Endothelial cell of umbilical vein (primary cell): ENCODE results near the gene TUFT1. TPM values are rescaled to one million over a fixed set of nuclear protein-coding genes. Genes with fewer than 3 reads are reported as not detected.

Experiments
- BruUV-seq: library from RNA; stranded (reverse); fragments of 400-500 nt; replicated peaks from 2 replicates; lab custom pipeline; 2021; lab: Mats Ljungman, UMichigan
- CTCF ChIA-PET: fragments of 300-600, 350-600 bp; sonication (Branson Sonifier 250); formaldehyde crosslinking; loops from one replicate; lab custom pipeline; 2021; ENCODE audit warnings: antibody characterized with exemption, inconsistent platforms; lab: Charles Lee
- POLR2A ChIA-PET: fragments of 300-600, 350-600 bp; sonication (Branson Sonifier 250); formaldehyde crosslinking; loops from one replicate; lab custom pipeline; 2021; ENCODE audit warnings: antibody characterized with exemption, inconsistent platforms; lab: Charles Lee
- DNase-seq: peaks from one replicate; pipeline ENCODE4 v3.0.0-alpha.2; 2011; ENCODE audit warnings: low read depth, low spot score
- FAIRE-seq: peaks from 2 replicates; lab custom pipeline; 2011; peaks lifted over from hg19 to GRCh38; lab: Jason Lieb, UNC
- H2AFZ ChIP-seq: 2 replicates; pipeline ENCODE4 v1.6.0; 2012; ENCODE audit warnings: low read depth, low read length, control low read depth, inconsistent platforms
- H3K27ac ChIP-seq: 2 replicates; pipeline ENCODE4 v1.5.1; 2011; ENCODE audit warnings: low read depth, mild to moderate bottlenecking, control low read depth, low read length, moderate library complexity; ENCODE audit not compliant: insufficient read depth
- H3K27me3 ChIP-seq, 2 experiments: 2 replicates each; pipeline versions ENCODE4 v1.6.0 to v1.6.1; 2011; ENCODE audit warnings: low read length in 2 of 2, mixed read lengths in 1 of 2; ENCODE audit not compliant: control insufficient read depth in 2 of 2, insufficient read depth in 2 of 2
- H3K36me3 ChIP-seq, 2 experiments: 2 replicates in 1 of 2; 3 replicates in 1 of 2; pipeline ENCODE4 v1.5.1; 2011; ENCODE audit warnings: low read length in 2 of 2, mild to moderate bottlenecking in 1 of 2, moderate library complexity in 1 of 2; ENCODE audit not compliant: control insufficient read depth in 2 of 2, insufficient read depth in 2 of 2; ENCODE audit errors: extremely low read depth in 1 of 2
- H3K4me1 ChIP-seq: 3 replicates; pipeline ENCODE4 v1.5.1; 2011; ENCODE audit warnings: mild to moderate bottlenecking, low read length; ENCODE audit not compliant: control insufficient read depth, insufficient read depth; ENCODE audit errors: extremely low read depth
- H3K4me2 ChIP-seq: 2 replicates; pipeline ENCODE4 v1.6.1; 2011; ENCODE audit warnings: low read length, control low read depth, mixed read lengths; ENCODE audit not compliant: insufficient read depth
- H3K4me3 ChIP-seq, 3 experiments: fragments of 200-600 bp in 1 of 3; sonication (generic), shearing (Covaris generic) in 1 of 3; replicated peaks in 1 of 3; 2 replicates each; pipeline ENCODE4 v1.5.1; 2011 to 2016; ENCODE audit warnings: control low read depth in 3 of 3, low read length in 3 of 3, mild to moderate bottlenecking in 2 of 3, inconsistent platforms in 1 of 3, low read depth in 1 of 3, moderate library complexity in 1 of 3; ENCODE audit not compliant: insufficient read depth in 1 of 3
- H3K79me2 ChIP-seq: 2 replicates; pipeline ENCODE4 v1.6.0; 2012; ENCODE audit warnings: low read length, inconsistent platforms; ENCODE audit not compliant: control insufficient read depth, insufficient read depth
- H3K9ac ChIP-seq: replicated peaks from 2 replicates; pipeline ENCODE3; 2011; ENCODE audit warnings: low read length, control low read depth; ENCODE audit not compliant: insufficient read depth; ENCODE audit errors: extremely low read depth
- H3K9me1 ChIP-seq: replicated peaks from 3 replicates; pipeline ENCODE4 v1.6.0; 2011; ENCODE audit warnings: mild to moderate bottlenecking, low read length; ENCODE audit not compliant: control insufficient read depth, insufficient read depth; ENCODE audit errors: extremely low read depth
- H3K9me3 ChIP-seq: replicated peaks from 2 replicates; pipeline ENCODE4 v1.5.1; 2012; ENCODE audit warnings: low read length, inconsistent platforms; ENCODE audit not compliant: control insufficient read depth, insufficient read depth
- H4K20me1 ChIP-seq: replicated peaks from 2 replicates; pipeline ENCODE3; 2011; ENCODE audit warnings: mild to moderate bottlenecking, low read length; ENCODE audit not compliant: control insufficient read depth, insufficient read depth; ENCODE audit errors: extremely low read depth
- EZH2 ChIP-seq: IDR thresholded peaks from 2 replicates; pipeline ENCODE4 v1.6.1; 2012; ENCODE audit warnings: borderline replicate concordance, low read depth, mild to moderate bottlenecking, moderate library complexity, low read length, inconsistent platforms; ENCODE audit not compliant: severe bottlenecking
- FOS ChIP-seq: IDR thresholded peaks from 2 replicates; pipeline ENCODE4 v1.6.1; 2011; ENCODE audit warnings: mild to moderate bottlenecking, low read length, moderate library complexity, borderline replicate concordance; ENCODE audit not compliant: insufficient read depth
- GATA2 ChIP-seq: IDR thresholded peaks from 2 replicates; pipeline ENCODE4 v1.7.0; 2011; ENCODE audit warnings: low read depth, mild to moderate bottlenecking, moderate library complexity, mixed read lengths, low read length; ENCODE audit not compliant: insufficient read length, insufficient read depth
- JUN ChIP-seq: IDR thresholded peaks from 2 replicates; pipeline ENCODE4 v1.6.1; 2011; ENCODE audit warnings: borderline replicate concordance, low read depth; ENCODE audit not compliant: insufficient read length, insufficient read depth
- MYC ChIP-seq: IDR thresholded peaks from one replicate; pipeline ENCODE4 v1.6.1; 2011; ENCODE audit warnings: mild to moderate bottlenecking, low read depth, low read length
- POLR2A ChIP-seq: IDR thresholded peaks from 2 replicates; pipeline ENCODE4 v1.6.1; 2012; ENCODE audit warnings: low read depth, mild to moderate bottlenecking, control low read depth, low read length
- POLR2AphosphoS5 ChIP-seq: IDR thresholded peaks from 2 replicates; pipeline ENCODE4 v1.6.1; 2012; ENCODE audit warnings: low read depth, mild to moderate bottlenecking, control low read depth, low read length, moderate library complexity; ENCODE audit not compliant: insufficient read depth
- dilution Hi-C: fragments of 300-500 bp; cut with MboI; formaldehyde crosslinking; loops from one replicate; pipeline ENCODE4 v1.15.0; 2019; ENCODE audit warnings: low sequenced_read_pairs; ENCODE audit not compliant: extremely low pct_ligation_motif_present
- intact Hi-C: fragments of 100-400 bp; cut with micrococcal nuclease; formaldehyde crosslinking; loops from one replicate; pipeline ENCODE4 v1.10.0; 2022
- polyA plus RNA-seq, 4 experiments: library from polyadenylated mRNA; depleted of rRNA in 3 of 4; stranded (reverse) in 3 of 4; unstranded in 1 of 4; fragments of >200 nt; gene quantifications; 2 replicates each; pipeline versions ENCODE4 v1.2.1 to v1.2.3, GENCODE V29; 2011 to 2012; ENCODE audit warnings: missing spikeins in 1 of 4
- total RNA-seq: library from RNA; stranded (reverse); gene quantifications from 2 replicates; pipeline ENCODE4 v1.2.3, GENCODE V29; 2021
- TF ChIP-seq, protein P1 (sequence below): IDR thresholded peaks from 2 replicates; pipeline ENCODE4 v1.6.1; 2011; ENCODE audit not compliant: insufficient read depth, insufficient read length
- TF ChIP-seq, protein P2 (sequence below), 2 donors: IDR thresholded peaks; 1 replicate in 1 of 2; 2 replicates in 1 of 2; pipeline ENCODE4 v1.5.1; 2011; ENCODE audit warnings: low read length in 2 of 2, mild to moderate bottlenecking in 2 of 2, moderate library complexity in 2 of 2, control low read depth in 1 of 2, inconsistent platforms in 1 of 2, low read depth in 1 of 2; ENCODE audit not compliant: insufficient read depth in 1 of 2; ENCODE audit errors: extremely low read depth in 1 of 2

Gene TUFT1
- total and polyA plus RNA-seq, 2 donors (not counting 3 experiments of a cell fraction or from before 2014, with no cell fraction given), result 4.3 to 5.1 TPM

DNA sequence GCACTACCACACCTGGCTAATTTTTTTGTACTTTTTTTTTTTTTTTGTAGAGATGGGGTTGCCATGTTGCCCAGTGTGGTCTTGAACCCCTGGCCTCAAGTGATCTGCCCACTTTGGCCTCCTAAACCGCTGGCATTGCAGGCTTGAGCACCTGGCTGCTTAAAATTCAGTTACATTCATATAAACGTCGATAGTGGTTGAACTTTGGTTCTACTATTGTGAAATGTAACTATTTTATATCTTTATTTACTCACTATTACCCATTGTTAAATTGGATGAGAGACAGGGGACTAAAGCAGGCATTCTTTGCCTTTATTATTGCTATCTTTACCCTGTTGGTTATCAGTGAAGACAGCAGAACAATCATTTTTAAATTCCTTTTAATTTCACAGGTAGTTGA, 77.9 kb downstream of the TUFT1 start:
- DNase-seq, result no peak
- no peaks in the 10 kb centered on the region for H3K27me3 ChIP-seq
- H3K79me2 ChIP-seq, result peaks cover 27% of the 10 kb centered on the region
- ChIA-PET CTCF (no interaction called here), POLR2A (no interaction called here)
- peaks cover 6% of the 10 kb centered on the region for H3K4me1 ChIP-seq
- no peaks in the 10 kb centered on the region for H4K20me1 ChIP-seq
- H3K4me3 ChIP-seq, result no peak overlapping the region
- no peaks in the 10 kb centered on the region for H3K9me3 ChIP-seq
- TF ChIP-seq POLR2AphosphoS5 (no peak), POLR2A (no peak), GATA2 (no peak), JUN (no peak), EZH2 (no peak), MYC (no peak), FOS (no peak)
- TF ChIP-seq, protein P1, sequence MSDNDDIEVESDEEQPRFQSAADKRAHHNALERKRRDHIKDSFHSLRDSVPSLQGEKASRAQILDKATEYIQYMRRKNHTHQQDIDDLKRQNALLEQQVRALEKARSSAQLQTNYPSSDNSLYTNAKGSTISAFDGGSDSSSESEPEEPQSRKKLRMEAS, result no peak
- TF ChIP-seq, protein P2, sequence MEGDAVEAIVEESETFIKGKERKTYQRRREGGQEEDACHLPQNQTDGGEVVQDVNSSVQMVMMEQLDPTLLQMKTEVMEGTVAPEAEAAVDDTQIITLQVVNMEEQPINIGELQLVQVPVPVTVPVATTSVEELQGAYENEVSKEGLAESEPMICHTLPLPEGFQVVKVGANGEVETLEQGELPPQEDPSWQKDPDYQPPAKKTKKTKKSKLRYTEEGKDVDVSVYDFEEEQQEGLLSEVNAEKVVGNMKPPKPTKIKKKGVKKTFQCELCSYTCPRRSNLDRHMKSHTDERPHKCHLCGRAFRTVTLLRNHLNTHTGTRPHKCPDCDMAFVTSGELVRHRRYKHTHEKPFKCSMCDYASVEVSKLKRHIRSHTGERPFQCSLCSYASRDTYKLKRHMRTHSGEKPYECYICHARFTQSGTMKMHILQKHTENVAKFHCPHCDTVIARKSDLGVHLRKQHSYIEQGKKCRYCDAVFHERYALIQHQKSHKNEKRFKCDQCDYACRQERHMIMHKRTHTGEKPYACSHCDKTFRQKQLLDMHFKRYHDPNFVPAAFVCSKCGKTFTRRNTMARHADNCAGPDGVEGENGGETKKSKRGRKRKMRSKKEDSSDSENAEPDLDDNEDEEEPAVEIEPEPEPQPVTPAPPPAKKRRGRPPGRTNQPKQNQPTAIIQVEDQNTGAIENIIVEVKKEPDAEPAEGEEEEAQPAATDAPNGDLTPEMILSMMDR (IDR thresholded peaks at IDR 0.05; ENCODE audit: extremely low read depth in 1 of 2, insufficient read depth in 1 of 2, low read depth in 1 of 2, low read length in 2 of 2), result no peak
- no peak overlapping the region for H3K4me2 ChIP-seq
- dilution Hi-C loops, result no loop called here
- H3K36me3 ChIP-seq, result no peaks in the 10 kb centered on the region
- no peak overlapping the region for H3K9ac ChIP-seq
- H3K27ac ChIP-seq, result no peak overlapping the region
- intact Hi-C loops, result no loop called here
- no peak overlapping the region for H2AFZ ChIP-seq
- FAIRE-seq, result no peak
- no TSS peak for BruUV-seq
- H3K9me1 ChIP-seq, result no peaks in the 10 kb centered on the region
